OCI-LY1 (cell line): Measurements from ENCODE around the gene OAT.

Experiments
- H2AFZ ChIP-seq: fragments of 200-600 bp; sonication (generic), shearing (Covaris generic); 2 replicates; pipeline ENCODE4 v1.6.0; 2014; ENCODE audit warnings: antibody characterized with exemption, mild to moderate bottlenecking, low read length
- H3F3A ChIP-seq: fragments of 200-600 bp; sonication (generic), shearing (Covaris generic); 2 replicates; pipeline ENCODE4 v1.6.0; 2014; ENCODE audit warnings: mild to moderate bottlenecking, antibody characterized with exemption, low read length, moderate library complexity; ENCODE audit not compliant: insufficient read depth
- H3K27ac ChIP-seq: fragments of 200-600 bp; sonication (generic); 2 replicates; pipeline ENCODE4 v1.5.1; 2014; ENCODE audit warnings: low read length, mixed run types, mild to moderate bottlenecking, low read depth; ENCODE audit not compliant: poor library complexity, severe bottlenecking
- H3K27me3 ChIP-seq: fragments of 200-600 bp; sonication (generic); 2 replicates; pipeline ENCODE4 v1.6.0; 2014; ENCODE audit warnings: antibody characterized with exemption, mild to moderate bottlenecking, low read length, moderate library complexity; ENCODE audit not compliant: insufficient read depth
- H3K36me3 ChIP-seq: fragments of 200-600 bp; sonication (generic); 2 replicates; pipeline ENCODE4 v1.6.1; 2014; ENCODE audit warnings: mild to moderate bottlenecking, antibody characterized with exemption, low read length, moderate library complexity, mixed read lengths; ENCODE audit not compliant: insufficient read depth
- H3K4me1 ChIP-seq: fragments of 200-600 bp; sonication (generic); 2 replicates; pipeline ENCODE4 v1.5.1; 2014; ENCODE audit warnings: mild to moderate bottlenecking, low read length, moderate library complexity; ENCODE audit not compliant: insufficient read depth, severe bottlenecking
- H3K4me2 ChIP-seq: fragments of 200-600 bp; sonication (generic), shearing (Covaris generic); 2 replicates; pipeline ENCODE4 v1.6.1; 2014; ENCODE audit warnings: low read length
- H3K4me3 ChIP-seq: fragments of 200-600 bp; sonication (generic); 2 replicates; pipeline ENCODE4 v1.5.1; 2014; ENCODE audit warnings: low read length, low read depth, mild to moderate bottlenecking, mixed read lengths; ENCODE audit not compliant: poor library complexity, severe bottlenecking
- H3K79me2 ChIP-seq: fragments of 200-600 bp; shearing (Covaris generic); 2 replicates; pipeline ENCODE4 v1.6.1; 2016; ENCODE audit warnings: mixed run types, low read length, mixed read lengths; ENCODE audit not compliant: insufficient read depth
- H3K9ac ChIP-seq: fragments of 200-600 bp; sonication (generic), shearing (Covaris generic); 2 replicates; pipeline ENCODE4 v1.6.1; 2014; ENCODE audit warnings: mild to moderate bottlenecking, low read length, mixed read lengths
- H3K9me2 ChIP-seq: fragments of 200-600 bp; sonication (generic), shearing (Covaris generic); 2 replicates; pipeline ENCODE4 v1.6.1; 2014; ENCODE audit warnings: low read depth, mild to moderate bottlenecking, low read length, mixed read lengths
- H3K9me3 ChIP-seq: fragments of 200-600 bp; shearing (Covaris generic); 2 replicates; pipeline ENCODE4 v1.6.1; 2014; ENCODE audit warnings: low read length, mixed read lengths
- H4K20me1 ChIP-seq: fragments of 200-600 bp; sonication (generic), shearing (Covaris generic); 2 replicates; pipeline ENCODE4 v1.6.0; 2016; ENCODE audit warnings: mild to moderate bottlenecking, low read length; ENCODE audit not compliant: insufficient read depth
- EZH2 ChIP-seq: fragments of 200-600 bp; sonication (generic), shearing (Covaris generic); IDR thresholded peaks from 2 replicates; pipeline ENCODE4 v1.8.0; 2017; ENCODE audit warnings: borderline replicate concordance, mixed run types, mild to moderate bottlenecking, antibody characterized with exemption, low read length, moderate library complexity, mixed read lengths
- TF ChIP-seq, protein P1 (sequence below): fragments of 200-600 bp; sonication (generic), shearing (Covaris generic); IDR thresholded peaks from 2 replicates; pipeline ENCODE4 v1.5.1; 2017; ENCODE audit warnings: mild to moderate bottlenecking, antibody characterized with exemption, low read length, moderate library complexity, mixed read lengths

The OAT gene

DNA sequence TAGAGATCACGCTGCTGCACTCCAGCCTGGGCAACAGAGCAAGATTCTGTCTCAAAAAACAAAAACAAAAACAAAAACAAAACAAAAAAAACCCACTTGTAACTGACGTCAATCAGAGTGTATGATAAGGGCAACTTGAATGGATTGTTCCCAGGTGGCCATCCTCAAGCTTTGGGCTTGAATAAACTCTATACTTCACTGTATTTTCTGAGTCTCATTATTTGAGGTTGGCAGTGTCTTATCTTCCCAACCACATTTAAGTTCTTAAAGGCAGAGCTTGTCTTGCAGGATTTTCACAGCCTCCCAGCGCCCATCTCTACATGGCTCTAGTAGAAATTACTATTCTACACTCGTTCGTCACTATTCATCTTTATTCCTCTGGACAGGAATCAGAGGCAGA, 5.1 kb upstream of the OAT start:
- H3F3A ChIP-seq: no peaks in the 10 kb centered on the region
- H3K9ac ChIP-seq: no peak overlapping the region
- H3K9me3 ChIP-seq: no peaks in the 10 kb centered on the region
- no peaks in the 10 kb centered on the region for H3K36me3 ChIP-seq
- H3K27me3 ChIP-seq: no peaks in the 10 kb centered on the region; the same call in 1 of the 2 replicates
- H4K20me1 ChIP-seq: no peaks in the 10 kb centered on the region
- no peak overlapping the region for H3K4me2 ChIP-seq
- no peak overlapping the region for H3K4me3 ChIP-seq
- peaks cover 5% of the 10 kb centered on the region for H3K4me1 ChIP-seq
- no peaks in the 10 kb centered on the region for H3K79me2 ChIP-seq
- H3K9me2 ChIP-seq: no peaks in the 10 kb centered on the region
- TF ChIP-seq, protein P1, sequence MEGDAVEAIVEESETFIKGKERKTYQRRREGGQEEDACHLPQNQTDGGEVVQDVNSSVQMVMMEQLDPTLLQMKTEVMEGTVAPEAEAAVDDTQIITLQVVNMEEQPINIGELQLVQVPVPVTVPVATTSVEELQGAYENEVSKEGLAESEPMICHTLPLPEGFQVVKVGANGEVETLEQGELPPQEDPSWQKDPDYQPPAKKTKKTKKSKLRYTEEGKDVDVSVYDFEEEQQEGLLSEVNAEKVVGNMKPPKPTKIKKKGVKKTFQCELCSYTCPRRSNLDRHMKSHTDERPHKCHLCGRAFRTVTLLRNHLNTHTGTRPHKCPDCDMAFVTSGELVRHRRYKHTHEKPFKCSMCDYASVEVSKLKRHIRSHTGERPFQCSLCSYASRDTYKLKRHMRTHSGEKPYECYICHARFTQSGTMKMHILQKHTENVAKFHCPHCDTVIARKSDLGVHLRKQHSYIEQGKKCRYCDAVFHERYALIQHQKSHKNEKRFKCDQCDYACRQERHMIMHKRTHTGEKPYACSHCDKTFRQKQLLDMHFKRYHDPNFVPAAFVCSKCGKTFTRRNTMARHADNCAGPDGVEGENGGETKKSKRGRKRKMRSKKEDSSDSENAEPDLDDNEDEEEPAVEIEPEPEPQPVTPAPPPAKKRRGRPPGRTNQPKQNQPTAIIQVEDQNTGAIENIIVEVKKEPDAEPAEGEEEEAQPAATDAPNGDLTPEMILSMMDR: no peak
- no peak for TF ChIP-seq EZH2
- no peak overlapping the region for H2AFZ ChIP-seq
- H3K27ac ChIP-seq: no peak overlapping the region

DNA sequence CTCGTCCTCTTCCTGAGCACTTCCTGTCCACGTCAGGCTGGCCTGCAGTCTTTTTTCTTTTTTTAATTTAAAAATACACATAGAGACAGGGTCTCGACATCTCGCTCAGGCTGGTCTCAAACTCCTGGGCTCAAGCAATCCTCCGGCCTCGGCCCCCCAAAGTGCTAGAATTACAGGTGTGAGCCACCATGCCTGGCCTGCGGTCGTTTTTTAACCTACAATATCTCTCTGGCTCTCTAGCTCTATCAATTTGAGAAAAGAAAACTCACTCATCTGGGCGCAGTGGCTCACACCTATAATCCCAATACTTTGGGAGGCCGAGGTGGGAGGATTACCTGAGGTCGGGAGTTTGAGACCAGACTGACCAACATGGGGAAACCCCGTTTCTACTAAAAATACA, 4.0 kb upstream of the OAT start:
- H2AFZ ChIP-seq: no peak overlapping the region
- H3K4me3 ChIP-seq: no peak overlapping the region
- H3K9ac ChIP-seq: no peak overlapping the region
- no peak overlapping the region for H3K27ac ChIP-seq
- no peaks in the 10 kb centered on the region for H3K36me3 ChIP-seq
- peaks cover 9% of the 10 kb centered on the region for H3K4me1 ChIP-seq
- no peak for TF ChIP-seq EZH2
- TF ChIP-seq, protein P1: no peak
- no peaks in the 10 kb centered on the region for H3K9me2 ChIP-seq
- no peaks in the 10 kb centered on the region; the same call in 1 of the 2 replicates for H3K27me3 ChIP-seq
- no peaks in the 10 kb centered on the region for H3K9me3 ChIP-seq
- no peak overlapping the region for H3K4me2 ChIP-seq
- H3F3A ChIP-seq: no peaks in the 10 kb centered on the region
- no peaks in the 10 kb centered on the region for H4K20me1 ChIP-seq
- no peaks in the 10 kb centered on the region for H3K79me2 ChIP-seq

DNA sequence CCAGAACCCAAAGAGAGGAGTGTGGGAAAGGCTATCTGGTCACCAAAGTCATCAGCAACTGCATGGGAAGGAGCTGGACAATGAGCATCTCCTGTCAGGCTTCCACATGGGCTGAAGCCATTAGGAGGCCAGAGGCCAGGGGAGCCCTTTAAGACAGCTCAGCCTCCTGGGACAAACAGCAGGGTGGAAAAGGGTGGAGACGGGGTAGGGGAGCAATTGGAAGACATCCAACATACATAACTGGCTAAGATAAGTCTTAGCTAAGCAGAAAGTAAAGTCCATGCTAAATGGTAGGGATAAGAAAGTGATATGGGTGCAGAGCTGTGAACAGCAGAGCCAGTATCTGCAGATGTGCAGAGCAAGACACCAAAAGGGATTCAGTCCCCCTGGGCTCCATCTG, 1.5 kb upstream of the OAT start:
- H3K4me1 ChIP-seq: peaks cover 25% of the 10 kb centered on the region
- no peaks in the 10 kb centered on the region for H3K9me2 ChIP-seq
- TF ChIP-seq EZH2: no peak
- TF ChIP-seq, protein P1: no peak
- H4K20me1 ChIP-seq: no peaks in the 10 kb centered on the region
- H3K9me3 ChIP-seq: no peaks in the 10 kb centered on the region
- no peaks in the 10 kb centered on the region for H3F3A ChIP-seq
- no peak overlapping the region for H3K9ac ChIP-seq
- no peak overlapping the region for H3K4me2 ChIP-seq
- no peak overlapping the region for H2AFZ ChIP-seq
- no peaks in the 10 kb centered on the region; the same call in 1 of the 2 replicates for H3K27me3 ChIP-seq
- H3K36me3 ChIP-seq: no peaks in the 10 kb centered on the region
- H3K4me3 ChIP-seq: no peak overlapping the region
- H3K79me2 ChIP-seq: no peaks in the 10 kb centered on the region
- no peak overlapping the region for H3K27ac ChIP-seq
